Testis (tissue), 2 donors: ENCODE measurements around the gene LBP.

Source experiments
- POLR2A ChIP-seq: fragments of 450-650 bp; IDR thresholded peaks from one replicate; pipeline ENCODE4 v1.6.1; 2017; ENCODE audit warnings: antibody characterized with exemption, mild to moderate bottlenecking, moderate library complexity
- TF ChIP-seq, protein P1 (sequence below), 3 experiments: fragments of 450-650 bp in 2 of 3; fragments of 200-600 bp in 1 of 3; sonication (generic) in 1 of 3; IDR thresholded peaks; one replicate each; pipeline ENCODE4 v1.5.1; 2016 to 2019; ENCODE audit warnings: antibody characterized with exemption in 3 of 3, mild to moderate bottlenecking in 2 of 3, moderate library complexity in 1 of 3

DNA sequence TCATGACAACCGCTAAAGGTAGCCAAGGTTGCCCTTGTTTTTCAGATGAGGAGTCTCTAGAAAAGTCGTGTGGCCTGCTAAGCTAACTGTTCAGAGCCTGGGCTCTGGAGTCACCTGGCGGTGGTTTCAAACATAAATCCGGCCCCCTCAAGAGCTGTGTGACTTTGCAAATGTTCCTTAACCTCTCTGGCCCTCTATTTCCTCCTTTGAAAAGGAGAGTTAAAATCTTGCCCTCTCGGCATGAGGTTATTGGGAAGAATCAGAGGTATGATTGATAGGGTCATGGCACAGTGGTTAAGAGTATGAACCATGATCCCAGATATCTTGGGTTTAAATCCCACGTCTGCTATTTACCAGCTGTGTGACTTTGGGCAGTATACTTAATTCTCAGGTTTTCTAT lies 5.6 kb upstream of the LBP start:
- TF ChIP-seq, protein P1, sequence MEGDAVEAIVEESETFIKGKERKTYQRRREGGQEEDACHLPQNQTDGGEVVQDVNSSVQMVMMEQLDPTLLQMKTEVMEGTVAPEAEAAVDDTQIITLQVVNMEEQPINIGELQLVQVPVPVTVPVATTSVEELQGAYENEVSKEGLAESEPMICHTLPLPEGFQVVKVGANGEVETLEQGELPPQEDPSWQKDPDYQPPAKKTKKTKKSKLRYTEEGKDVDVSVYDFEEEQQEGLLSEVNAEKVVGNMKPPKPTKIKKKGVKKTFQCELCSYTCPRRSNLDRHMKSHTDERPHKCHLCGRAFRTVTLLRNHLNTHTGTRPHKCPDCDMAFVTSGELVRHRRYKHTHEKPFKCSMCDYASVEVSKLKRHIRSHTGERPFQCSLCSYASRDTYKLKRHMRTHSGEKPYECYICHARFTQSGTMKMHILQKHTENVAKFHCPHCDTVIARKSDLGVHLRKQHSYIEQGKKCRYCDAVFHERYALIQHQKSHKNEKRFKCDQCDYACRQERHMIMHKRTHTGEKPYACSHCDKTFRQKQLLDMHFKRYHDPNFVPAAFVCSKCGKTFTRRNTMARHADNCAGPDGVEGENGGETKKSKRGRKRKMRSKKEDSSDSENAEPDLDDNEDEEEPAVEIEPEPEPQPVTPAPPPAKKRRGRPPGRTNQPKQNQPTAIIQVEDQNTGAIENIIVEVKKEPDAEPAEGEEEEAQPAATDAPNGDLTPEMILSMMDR (IDR thresholded peaks at IDR 0.05), result no peak
- TF ChIP-seq POLR2A, result no peak
